ENCODE results near the gene LYPD1. TPM values are rescaled to one million over a fixed set of nuclear protein-coding genes. Genes with fewer than 3 reads are reported as not detected.

Gene LYPD1, protein sequence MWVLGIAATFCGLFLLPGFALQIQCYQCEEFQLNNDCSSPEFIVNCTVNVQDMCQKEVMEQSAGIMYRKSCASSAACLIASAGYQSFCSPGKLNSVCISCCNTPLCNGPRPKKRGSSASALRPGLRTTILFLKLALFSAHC
- total RNA-seq (2021; fragmentation: NEBNext Ultra II Directional; extraction: Animal tissue kit (Norgen Biotek cat#: 25700)), result 10 to 100 TPM in 2 of 6 experiments, 1 to 10 TPM in 4; 1.5 to 10.3 (median 9.3) TPM
- long read RNA-seq, result 0 reads

DNA sequence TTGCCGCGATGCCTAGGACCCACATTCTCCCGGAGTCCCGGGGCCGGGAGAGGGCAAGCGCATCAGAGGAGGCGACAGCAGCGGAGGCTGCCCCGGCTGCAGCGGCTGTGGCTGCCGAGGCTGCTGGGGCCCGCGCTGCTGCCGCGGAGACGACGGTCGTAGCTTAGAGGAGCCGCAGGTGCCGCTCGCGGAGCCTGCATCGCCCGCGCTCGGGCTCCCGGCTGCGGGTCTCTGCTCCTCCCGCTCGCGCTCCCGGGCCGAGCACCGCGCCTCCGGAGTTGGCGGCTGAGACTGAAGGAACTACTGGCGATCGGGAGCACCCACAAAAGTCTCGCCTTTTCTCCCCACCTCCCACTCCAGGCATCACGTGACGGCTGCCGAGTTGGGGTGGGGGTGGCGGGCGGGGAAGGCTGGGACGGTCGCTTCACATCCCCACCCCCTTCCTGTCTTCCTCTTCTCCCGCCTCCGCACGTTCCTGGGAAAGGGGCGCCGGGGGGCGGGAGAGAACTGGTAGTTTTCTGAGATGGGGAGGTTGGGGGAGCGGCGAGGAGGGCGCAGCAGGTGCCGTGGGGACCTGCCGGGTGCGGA lies at the start of gene LYPD1:
LYPD1 (minus strand) TSS at position 298 of the 588 bp plus-strand sequence; CDS start at position 25, 273 bp downstream.
- H3K4me1 Mint-ChIP-seq (ENCODE audit: low read depth), result peaks cover 29% of the 10 kb centered on the region

DNA sequence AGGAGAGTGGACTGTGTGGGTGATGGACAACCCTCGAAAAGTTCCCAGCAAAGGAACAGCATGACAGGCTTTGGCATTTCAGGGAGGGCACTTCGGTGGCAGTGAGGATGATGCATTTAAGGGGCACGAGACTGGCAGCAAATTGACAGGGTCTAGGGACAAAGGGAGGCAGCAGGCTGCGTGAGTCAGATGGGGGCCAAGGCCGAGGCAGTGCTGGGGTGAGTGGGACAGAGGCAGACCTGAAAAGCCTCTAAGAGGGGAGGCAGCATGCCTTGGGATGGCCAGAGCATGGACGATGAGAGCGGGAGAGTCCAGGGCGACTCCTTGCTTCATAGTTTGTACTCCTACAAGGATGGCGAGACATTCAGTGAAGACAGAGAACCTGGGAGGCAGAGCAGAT lies 49.5 kb upstream of the LYPD1 start:
- peaks cover 43% of the 10 kb centered on the region; the same call in 1 of the 2 replicates for H3K4me1 Mint-ChIP-seq (ENCODE audit: low read depth)
- DNase-seq, result no peak
- no peaks in the 10 kb centered on the region for H3K36me3 Mint-ChIP-seq (ENCODE audit: low read depth)
- H3K27ac Mint-ChIP-seq, result no peak overlapping the region
- TF ChIP-seq, protein P1, sequence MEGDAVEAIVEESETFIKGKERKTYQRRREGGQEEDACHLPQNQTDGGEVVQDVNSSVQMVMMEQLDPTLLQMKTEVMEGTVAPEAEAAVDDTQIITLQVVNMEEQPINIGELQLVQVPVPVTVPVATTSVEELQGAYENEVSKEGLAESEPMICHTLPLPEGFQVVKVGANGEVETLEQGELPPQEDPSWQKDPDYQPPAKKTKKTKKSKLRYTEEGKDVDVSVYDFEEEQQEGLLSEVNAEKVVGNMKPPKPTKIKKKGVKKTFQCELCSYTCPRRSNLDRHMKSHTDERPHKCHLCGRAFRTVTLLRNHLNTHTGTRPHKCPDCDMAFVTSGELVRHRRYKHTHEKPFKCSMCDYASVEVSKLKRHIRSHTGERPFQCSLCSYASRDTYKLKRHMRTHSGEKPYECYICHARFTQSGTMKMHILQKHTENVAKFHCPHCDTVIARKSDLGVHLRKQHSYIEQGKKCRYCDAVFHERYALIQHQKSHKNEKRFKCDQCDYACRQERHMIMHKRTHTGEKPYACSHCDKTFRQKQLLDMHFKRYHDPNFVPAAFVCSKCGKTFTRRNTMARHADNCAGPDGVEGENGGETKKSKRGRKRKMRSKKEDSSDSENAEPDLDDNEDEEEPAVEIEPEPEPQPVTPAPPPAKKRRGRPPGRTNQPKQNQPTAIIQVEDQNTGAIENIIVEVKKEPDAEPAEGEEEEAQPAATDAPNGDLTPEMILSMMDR (IDR thresholded peaks at IDR 0.05), result no peak
- H3K27me3 Mint-ChIP-seq (ENCODE audit: insufficient read depth), result peaks cover 2% of the 10 kb centered on the region; the same call in 1 of the 2 replicates
- peaks cover 3% of the 10 kb centered on the region; the same call in 1 of the 2 replicates for H3K9me3 Mint-ChIP-seq
- no peak overlapping the region for H3K4me3 Mint-ChIP-seq

More for the DNA sequence above, at the start of gene LYPD1:
- Mint-ChIP-seq H3K36me3 (ENCODE audit: low read depth) (no peaks in the 10 kb centered on the region), H3K27me3 (ENCODE audit: insufficient read depth) (peaks cover 8% of the 10 kb centered on the region; the same call in 1 of the 2 replicates), H3K27ac (peak within 1 kb of the TSS; percentile 52; the same call in 1 of the 2 replicates), H3K9me3 (no peaks in the 10 kb centered on the region), H3K4me3 (peak within 1 kb of the TSS; percentile 87)
- no peak for DNase-seq
- TF ChIP-seq, protein P1 (IDR thresholded peaks at IDR 0.05), result no peak

DNA sequence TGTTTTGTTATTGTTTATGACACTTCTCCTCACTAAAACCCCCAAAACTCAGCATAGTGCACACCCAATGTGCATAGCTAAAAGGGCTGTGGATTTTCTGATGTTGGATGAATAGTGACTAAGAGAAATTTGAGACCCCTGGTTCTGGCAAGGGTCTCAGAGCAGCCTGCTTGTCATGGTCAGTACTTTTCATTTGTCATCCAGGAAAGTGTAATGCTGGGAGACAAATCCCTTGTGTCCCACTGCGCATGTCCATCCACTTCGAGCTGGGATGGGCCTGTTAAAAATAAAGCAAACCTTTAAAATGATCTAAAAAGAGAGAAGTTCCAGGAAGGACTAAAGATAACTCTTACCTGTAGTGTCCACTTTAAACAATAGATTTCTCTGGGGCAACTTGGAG lies 46.9 kb upstream of the LYPD1 start:
- peaks cover 3% of the 10 kb centered on the region; the same call in 1 of the 2 replicates for H3K9me3 Mint-ChIP-seq
- H3K27me3 Mint-ChIP-seq (ENCODE audit: insufficient read depth), result peaks cover 4% of the 10 kb centered on the region; the same call in 1 of the 2 replicates

DNA sequence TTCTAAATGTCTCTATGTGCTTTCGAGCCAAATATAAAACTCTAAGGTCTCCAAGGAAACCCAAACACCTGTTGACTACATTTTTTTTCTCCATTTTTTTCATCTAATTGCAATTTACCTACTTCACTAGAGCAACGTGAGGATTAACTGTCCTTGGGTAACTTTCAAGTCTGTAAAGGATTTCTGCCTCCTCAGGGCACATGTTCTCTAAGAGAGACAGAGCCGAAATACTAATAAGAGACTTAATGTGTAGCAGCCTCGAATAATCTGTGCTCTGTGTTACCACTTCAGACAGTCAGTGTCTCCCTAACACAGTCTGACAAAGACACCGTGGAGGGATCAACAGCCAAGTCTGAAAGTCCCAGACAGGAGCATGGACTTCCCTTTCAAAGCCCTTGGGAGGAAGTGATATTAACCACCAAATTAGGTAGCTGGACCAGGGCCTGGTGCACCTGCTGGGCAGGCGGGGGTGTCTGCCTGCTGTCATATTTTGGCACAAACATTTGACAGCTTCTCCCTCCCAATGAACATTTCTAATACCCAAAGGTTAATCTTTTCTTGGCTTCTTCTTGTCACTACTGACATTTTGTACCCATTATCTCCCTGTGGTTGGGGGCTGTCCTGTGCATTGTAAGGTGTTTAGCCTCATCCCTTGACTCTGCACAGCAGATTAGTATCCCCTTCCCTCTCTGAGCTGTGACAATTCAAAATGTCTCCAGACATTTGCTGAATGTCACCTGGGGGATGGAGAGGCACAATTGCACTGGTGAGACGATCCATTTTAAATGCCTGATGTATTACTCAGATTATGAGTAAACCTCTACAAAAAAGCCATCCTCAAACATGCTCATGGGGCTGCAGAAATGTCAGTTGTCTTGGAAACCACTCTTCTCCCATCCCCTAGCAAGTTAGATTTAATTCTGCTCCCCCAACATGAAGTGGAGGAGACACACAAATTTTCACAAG lies 45.7 kb upstream of the LYPD1 start:
- no peak for DNase-seq
- no peak overlapping the region for H3K27ac Mint-ChIP-seq
- peaks cover 2% of the 10 kb centered on the region; the same call in 1 of the 2 replicates for H3K27me3 Mint-ChIP-seq (ENCODE audit: insufficient read depth)
- no peaks in the 10 kb centered on the region for H3K36me3 Mint-ChIP-seq (ENCODE audit: low read depth)
- peaks cover 3% of the 10 kb centered on the region; the same call in 1 of the 2 replicates for H3K9me3 Mint-ChIP-seq
- TF ChIP-seq, protein P1 (IDR thresholded peaks at IDR 0.05), result no peak
- no peak overlapping the region for H3K4me3 Mint-ChIP-seq
- H3K4me1 Mint-ChIP-seq (ENCODE audit: low read depth), result peaks cover 27% of the 10 kb centered on the region; the same call in 1 of the 2 replicates

More for the DNA sequence above, 46.9 kb upstream of the LYPD1 start:
- Mint-ChIP-seq H3K27ac (no peak overlapping the region), H3K4me1 (ENCODE audit: low read depth) (peaks cover 36% of the 10 kb centered on the region; the same call in 1 of the 2 replicates), H3K36me3 (ENCODE audit: low read depth) (no peaks in the 10 kb centered on the region), H3K4me3 (no peak overlapping the region)
- DNase-seq, result no peak
- TF ChIP-seq, protein P1 (IDR thresholded peaks at IDR 0.05), result no peak

DNA sequence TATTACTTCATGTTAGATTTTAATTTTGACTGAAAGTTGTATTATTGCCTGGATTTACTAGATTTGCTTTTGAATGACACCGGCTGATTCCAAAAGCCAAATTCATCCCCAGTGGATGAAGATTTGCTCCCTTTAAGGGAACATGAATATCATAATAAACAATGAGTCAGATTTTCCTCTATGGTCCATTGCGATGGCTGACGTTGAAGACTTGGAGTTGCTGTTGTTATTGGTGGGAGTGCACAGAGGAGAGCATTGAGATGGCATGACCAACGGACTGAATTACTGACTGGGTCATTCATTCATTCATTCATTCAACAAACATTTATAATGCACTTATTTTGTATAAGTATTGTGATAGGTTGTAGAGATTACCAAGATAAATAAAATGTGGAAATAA lies 33.4 kb upstream of the LYPD1 start:
- Mint-ChIP-seq H3K9me3 (no peaks in the 10 kb centered on the region), H3K4me1 (ENCODE audit: low read depth) (peaks cover 30% of the 10 kb centered on the region), H3K27me3 (ENCODE audit: insufficient read depth) (no peaks in the 10 kb centered on the region; the same call in 1 of the 2 replicates), H3K4me3 (no peak overlapping the region), H3K36me3 (ENCODE audit: low read depth) (no peaks in the 10 kb centered on the region), H3K27ac (no peak overlapping the region)
- TF ChIP-seq, protein P1 (IDR thresholded peaks at IDR 0.05), result no peak
- no peak for DNase-seq

Measured in HFFc6 (cell line).